Cerebellar nuclear complex (tissue), 1 donor: ENCODE measurements around the gene BAIAP3.
A peak's percentile ranks its signal among the peaks of the same experiment; 100 is the strongest.

Experiments used
- DNase-seq, 2 experiments: peaks; one replicate each; lab custom pipeline; 2025; lab: John Stamatoyannopoulos, UW

Gene BAIAP3

GRCh38 chr16:1299012-1299867 lies 34.2 kb upstream of the BAIAP3 start:
- DNase-seq, result no peak

- no peak for DNase-seq
Observed at GRCh38 chr16:1299868-1300203, 33.6 kb upstream of the BAIAP3 start.

GRCh38 chr16:1300664-1301476 lies 32.6 kb upstream of the BAIAP3 start:
- no peak for DNase-seq

GRCh38 chr16:1301562-1301961 lies 31.9 kb upstream of the BAIAP3 start:
- DNase-seq, result no peak

GRCh38 chr16:1305823-1306222 lies 27.6 kb upstream of the BAIAP3 start:
- no peak for DNase-seq

GRCh38 chr16:1306334-1306733 lies 27.1 kb upstream of the BAIAP3 start:
- no peak for DNase-seq

GRCh38 chr16:1308036-1308976 lies 25.1 kb upstream of the BAIAP3 start:
- DNase-seq, result no peak

GRCh38 chr16:1308977-1309885 lies 24.2 kb upstream of the BAIAP3 start, which contains the start of gene UBE2I:
Gene UBE2I (plus strand): TSS chr16:1309636. CDS start chr16:1314031, 4,395 bp downstream.
- peak; percentile 84 to 91 for DNase-seq

GRCh38 chr16:1309888-1310831 lies 23.3 kb upstream of the BAIAP3 start:
- DNase-seq, result no peak

GRCh38 chr16:1310832-1311200 lies 22.6 kb upstream of the BAIAP3 start:
- DNase-seq, result no peak

GRCh38 chr16:1311212-1311737 lies 22.2 kb upstream of the BAIAP3 start:
- DNase-seq, result no peak

GRCh38 chr16:1311738-1312466 lies 21.5 kb upstream of the BAIAP3 start:
- DNase-seq, result no peak

- DNase-seq, result no peak
Observed at GRCh38 chr16:1312467-1312816, 21.0 kb upstream of the BAIAP3 start.

- DNase-seq, result no peak
Observed at GRCh38 chr16:1312903-1313302, 20.5 kb upstream of the BAIAP3 start.

GRCh38 chr16:1313721-1314369 lies 19.6 kb upstream of the BAIAP3 start:
- no peak for DNase-seq

GRCh38 chr16:1314399-1315068 lies 18.9 kb upstream of the BAIAP3 start:
- no peak for DNase-seq

GRCh38 chr16:1315081-1316032 lies 18.1 kb upstream of the BAIAP3 start:
- no peak for DNase-seq
